ENCODE data around the gene C6orf62.
"Not testable (repeated sequence)": the region's sequence is repeated elsewhere in the genome, so short reads cannot be mapped to it uniquely, and the experiment has no call there.

Gene C6orf62

DNA sequence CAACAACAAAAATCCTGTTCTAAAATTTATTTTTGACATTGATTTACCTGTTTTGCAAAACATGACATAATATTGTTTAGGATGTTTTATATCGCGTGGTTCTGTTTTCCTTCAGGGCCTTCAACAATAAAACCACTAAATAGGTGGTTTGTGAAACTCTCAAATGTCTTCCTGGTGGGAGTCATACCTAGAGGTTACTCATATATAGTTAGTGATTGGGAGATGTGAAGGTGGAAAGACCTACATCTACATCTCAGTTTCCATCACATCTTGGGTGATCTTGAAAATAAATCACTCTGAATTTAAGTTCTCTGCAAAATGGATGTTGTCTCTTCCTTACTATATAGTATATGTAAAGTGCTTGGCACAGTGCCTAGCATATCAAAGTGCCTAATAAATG, 22.9 kb downstream of the C6orf62 start:
- no peak for DNase-seq (ENCODE audit: low read depth)

DNA sequence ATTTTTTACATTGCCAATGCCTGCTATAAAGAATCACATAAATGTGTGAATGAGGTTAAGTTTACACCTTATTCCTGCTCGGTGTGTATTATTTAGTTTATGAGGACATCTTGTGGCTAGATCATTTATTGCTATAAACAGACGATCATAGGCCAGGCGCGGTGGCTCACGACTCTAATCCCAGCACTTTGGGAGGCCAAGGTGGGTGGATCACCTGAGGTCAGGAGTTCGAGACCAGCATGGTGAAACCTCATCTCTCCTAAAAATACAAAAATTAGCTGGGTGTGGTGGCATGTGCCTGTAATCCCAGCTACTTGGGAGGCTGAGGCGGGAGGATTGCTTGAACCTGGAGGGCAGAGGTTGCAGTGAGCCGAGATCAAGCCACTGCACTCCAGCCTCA, 23.3 kb downstream of the C6orf62 start:
- DNase-seq (ENCODE audit: low read depth), result peak; percentile 16

DNA sequence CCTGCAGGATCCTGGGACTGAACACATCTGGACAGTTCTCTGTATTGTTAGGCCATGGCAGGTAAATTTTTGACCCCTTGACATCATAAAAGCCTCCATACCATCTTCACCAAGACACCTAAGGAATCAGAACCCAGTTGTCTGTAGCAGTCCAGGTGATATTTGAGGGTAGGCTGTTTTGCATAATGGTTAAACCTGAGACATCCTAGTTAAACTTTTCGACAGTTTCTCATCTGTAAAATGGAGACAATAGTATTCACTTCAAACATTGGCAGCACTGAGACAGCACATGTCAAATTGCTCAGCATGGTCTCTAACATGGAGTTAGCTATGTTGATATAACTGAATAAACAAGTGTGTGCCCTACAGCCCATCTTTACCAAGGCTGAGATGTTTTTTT, 24.8 kb downstream of the C6orf62 start:
- DNase-seq (ENCODE audit: low read depth), result no peak

- no peak for DNase-seq (ENCODE audit: low read depth)
Observed at GRCh38 chr6:24692848-24693592, 25.9 kb downstream of the C6orf62 start.

GRCh38 chr6:24692415-24692814, 26.5 kb downstream of the C6orf62 start:
- DNase-seq (ENCODE audit: low read depth), result no peak

DNA sequence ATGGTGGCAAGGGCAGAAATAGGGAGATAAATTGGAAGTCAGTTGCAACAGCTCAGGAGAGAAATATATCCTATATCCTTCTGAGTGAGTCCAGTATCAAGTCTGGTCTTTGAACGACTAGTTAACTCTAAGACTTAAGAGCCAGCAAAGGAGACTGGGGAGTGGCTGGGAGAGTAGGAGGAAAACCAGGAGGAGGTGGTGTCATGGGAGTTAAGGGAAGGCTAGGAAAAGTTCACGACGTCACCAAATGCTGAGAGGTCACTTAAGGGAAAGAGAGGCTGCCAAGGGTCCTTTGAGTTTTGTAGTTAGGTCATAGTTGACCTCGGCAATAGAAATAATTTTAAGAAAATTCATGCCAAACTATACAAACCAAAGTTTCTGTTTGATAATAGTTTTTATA, 27.0 kb downstream of the C6orf62 start:
- no peak for DNase-seq (ENCODE audit: low read depth)

DNA sequence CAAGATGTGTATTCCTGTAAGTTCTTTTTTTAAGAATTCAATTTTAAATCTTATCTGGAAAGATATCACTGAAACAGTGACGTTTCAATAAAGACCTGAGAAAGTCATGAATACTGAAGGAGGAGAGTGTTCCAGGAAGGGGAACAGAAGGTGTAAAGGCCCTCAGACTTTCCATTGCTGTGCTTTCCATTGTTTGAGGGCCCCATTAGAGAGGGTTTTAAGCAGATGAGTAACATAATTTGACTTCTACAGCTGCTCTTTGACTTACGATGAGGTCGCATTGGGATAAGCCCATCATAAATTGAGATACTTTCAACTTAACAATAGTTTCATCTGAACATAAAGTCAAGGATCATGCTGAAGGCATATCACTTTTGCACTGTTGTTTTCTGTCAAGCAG, 27.4 kb downstream of the C6orf62 start:
- no peak for DNase-seq (ENCODE audit: low read depth)

- DNase-seq (ENCODE audit: low read depth), result no peak
Observed at GRCh38 chr6:24690593-24690992, 28.4 kb downstream of the C6orf62 start.

DNA sequence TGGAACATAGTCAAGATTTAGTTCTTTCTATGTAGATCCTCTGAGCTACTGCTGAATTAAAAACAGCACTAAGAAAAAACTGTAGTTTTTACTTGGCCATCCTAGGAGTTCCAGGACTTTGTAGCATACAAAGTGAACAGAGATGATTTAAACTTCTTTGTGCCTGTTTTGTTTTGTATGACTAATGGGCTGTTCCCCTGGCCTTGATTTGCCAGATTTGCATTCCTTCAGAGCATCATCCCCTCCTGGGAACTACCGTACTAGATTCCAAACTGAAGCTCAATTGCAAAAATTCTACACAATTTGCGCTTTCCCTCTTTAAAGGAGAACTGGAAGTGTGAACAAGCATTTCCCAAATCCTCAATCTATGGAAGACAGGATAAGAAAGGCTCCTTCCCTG, 29.0 kb downstream of the C6orf62 start:
- DNase-seq (ENCODE audit: low read depth), result no peak

- no peak for DNase-seq (ENCODE audit: low read depth)
Observed at GRCh38 chr6:24686946-24687345, 32.0 kb downstream of the C6orf62 start.

DNA sequence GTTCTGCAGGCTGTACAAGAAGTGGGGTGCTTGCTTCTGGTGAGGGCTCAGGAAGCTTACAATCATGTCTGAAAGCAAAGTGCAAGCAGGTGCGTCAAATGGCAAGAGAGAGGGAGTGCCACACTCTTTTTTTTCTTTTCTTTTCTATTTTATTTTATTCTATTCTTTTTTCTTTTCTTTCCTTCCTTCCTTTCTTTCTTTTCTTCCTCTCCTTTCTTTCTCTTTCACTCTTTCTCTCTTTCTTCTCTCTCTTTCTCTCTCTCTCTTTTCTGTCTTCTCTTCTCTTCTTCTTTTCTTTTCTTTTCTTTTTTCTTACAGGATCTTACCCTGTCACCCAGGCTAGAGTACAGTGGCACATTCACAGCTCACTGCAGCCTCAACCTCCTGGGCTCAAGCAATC, 32.5 kb downstream of the C6orf62 start:
- DNase-seq (ENCODE audit: low read depth), result no peak

DNA sequence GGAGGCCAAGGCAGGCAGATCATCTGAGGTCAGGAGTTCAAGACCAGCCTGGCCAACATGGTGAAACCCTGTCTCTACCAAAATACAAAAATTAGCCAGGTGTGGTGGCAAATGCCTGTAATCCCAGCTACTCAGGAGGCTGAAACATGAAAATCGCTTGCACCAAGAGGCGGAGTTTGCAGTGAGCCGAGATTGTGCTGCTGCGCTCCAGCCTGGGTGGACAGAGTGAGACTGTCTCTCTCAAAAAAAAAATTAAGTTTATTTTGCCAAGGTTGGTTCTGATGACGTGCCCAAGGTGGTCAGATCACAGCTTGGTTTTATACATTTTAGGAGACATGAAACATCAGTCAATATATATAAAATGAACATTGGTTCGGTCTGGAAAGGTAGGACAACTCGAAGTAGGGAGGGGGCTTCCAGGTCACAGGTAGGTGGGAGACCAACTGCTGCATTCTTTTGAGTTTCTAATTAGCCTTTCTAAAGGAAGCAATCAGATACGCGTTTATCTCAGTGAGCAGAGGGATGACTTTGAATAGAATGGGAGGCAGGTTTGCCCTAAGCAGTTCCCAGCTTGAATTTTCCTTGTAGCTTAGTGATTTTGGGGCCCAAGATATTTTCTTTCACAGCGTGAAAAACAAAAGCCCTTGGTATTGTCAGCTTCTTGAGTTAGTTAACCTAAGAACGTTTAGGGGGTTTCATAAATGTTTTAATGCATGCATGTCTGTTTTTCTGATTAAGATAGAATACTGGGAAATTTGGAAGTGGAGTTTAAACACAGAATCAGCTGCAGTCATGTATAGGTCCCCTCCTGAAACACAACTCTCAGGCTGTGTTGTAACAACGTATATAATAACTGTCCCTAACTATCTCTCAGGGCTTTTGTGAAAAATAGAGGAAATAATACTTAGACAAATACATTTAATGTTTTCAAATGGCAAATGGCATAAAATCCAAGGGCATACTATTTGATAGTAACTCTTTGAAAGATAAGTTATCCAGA, 35.4 kb downstream of the C6orf62 start:
- no peak for DNase-seq (ENCODE audit: low read depth)

- no peak for DNase-seq (ENCODE audit: low read depth)
Observed at GRCh38 chr6:24680582-24680981, 38.4 kb downstream of the C6orf62 start.

DNA sequence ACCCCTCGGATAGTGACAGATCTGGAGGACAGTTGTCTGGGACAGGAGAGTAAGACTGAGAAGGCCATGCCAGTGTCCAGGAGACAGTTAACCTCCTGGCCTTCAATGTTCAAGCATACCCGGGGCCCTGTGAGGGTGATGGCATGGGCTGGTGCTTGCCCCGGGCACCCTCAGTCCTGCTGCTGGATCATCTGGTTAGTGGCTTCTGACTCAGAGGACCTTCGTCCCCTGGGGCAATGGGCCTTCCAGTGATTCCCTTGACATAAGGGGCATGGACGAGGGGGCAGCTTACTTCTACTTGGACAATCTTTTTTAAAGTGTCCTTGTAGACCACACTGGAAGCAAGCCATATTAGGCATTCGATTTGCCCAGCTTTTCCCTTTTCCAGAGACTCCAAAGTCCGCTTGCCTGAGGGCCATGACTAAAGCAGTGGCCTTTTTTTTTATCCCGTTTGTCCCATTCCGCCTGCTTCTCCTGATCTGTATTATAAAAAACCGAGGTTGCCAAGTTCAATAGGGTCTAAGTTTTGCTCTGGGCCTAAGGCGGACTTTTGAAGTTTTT, 40.1 kb downstream of the C6orf62 start:
- DNase-seq (ENCODE audit: low read depth), result not testable (repeated sequence)

GRCh38 chr6:24673625-24674024, 45.3 kb downstream of the C6orf62 start:
- no peak for DNase-seq (ENCODE audit: low read depth)

- no peak for DNase-seq (ENCODE audit: low read depth)
Observed at GRCh38 chr6:24672620-24673182, 46.3 kb downstream of the C6orf62 start.

DNA sequence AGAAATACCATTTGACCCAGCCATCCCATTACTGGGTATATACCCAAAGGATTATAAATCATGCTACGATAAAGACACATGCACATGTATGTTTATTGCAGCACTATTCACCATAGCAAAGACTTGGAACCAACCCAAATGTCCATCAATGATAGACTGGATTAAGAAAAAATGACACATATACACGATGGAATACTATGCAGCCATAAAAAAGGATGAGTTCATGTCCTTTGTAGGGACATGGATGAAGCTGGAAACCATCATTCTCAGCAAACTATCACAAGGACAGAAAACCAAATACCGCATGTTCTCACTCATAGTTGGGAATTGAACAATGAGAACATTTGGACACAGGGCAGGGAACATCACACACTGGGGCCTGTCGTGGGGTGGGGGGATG, 47.9 kb downstream of the C6orf62 start:
- DNase-seq (ENCODE audit: low read depth), result not testable (repeated sequence)

GRCh38 chr6:24670492-24670891, 48.5 kb downstream of the C6orf62 start:
- not testable (repeated sequence) for DNase-seq (ENCODE audit: low read depth)

DNA sequence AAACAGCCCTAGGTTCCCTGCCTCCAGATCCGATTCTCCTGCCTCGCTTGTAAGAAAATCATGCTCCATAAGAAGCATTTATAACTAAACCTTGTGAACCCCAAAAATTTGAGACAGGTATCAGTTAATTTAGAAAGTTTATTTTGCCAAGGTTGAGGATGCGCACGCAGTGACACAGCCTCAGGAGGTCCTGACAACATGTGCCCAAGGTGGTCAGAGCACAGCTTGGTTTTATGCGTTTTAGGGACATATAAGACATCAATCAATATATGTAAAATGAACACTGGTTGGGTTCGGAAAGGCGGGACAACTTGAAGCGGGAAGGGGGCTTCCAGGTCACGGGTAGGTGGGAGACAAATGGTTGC, 50.0 kb downstream of the C6orf62 start:
- DNase-seq (ENCODE audit: low read depth), result no peak

DNA sequence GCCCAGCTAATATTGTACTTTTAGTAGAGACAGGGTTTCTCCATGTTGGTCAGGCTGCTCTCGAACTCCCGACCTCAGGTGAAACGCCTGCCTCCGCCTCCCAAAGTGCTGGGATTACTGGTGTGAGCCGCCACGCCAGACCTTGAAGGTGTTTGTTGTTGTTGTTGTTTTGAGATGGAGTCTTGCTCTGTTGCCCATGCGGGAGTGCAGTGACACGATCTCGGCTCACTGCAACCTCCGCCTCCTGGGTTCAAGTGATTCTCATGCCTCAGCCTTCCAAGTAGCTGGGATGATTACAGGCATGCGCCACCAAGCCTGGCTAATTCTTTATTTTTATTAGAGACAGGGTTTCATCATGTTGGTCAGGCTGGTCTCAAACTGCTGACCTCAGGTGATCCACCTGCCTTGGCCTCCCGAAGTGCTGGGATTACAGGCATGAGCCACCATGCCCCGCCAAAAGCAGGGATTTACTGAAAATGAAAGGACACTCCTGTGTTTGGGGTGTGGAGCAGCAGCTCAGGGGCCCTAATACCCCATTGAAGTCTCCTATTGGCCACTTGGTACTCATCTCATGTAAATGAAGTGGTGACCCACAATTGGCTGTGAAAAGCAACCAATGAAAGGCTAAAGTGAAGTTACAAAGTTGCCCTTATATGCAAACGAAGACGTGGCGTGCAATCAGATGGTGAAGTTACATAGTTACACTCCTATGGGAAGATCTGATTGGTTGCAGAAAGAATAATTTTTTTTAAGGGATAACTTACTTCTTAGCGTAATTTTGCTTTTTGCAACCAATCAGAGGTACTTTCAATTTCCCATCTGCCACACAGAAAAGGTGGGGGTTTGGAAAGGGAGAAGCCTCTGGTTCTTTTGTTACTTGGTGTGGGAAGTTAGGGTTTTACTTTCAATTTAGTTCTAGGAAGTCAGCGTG, 50.6 kb downstream of the C6orf62 start:
- not testable (repeated sequence) for DNase-seq (ENCODE audit: low read depth)

- DNase-seq (ENCODE audit: low read depth), result no peak
Observed at GRCh38 chr6:24667378-24667803, 51.6 kb downstream of the C6orf62 start.

Measured in stimulated activated CD4-positive, alpha-beta T cell treated with anti-CD3 and anti-CD28 coated beads, Interleukin-2, amount 100 ng/mL, for 4 hours (primary cell).